GM18505 (cell line): ENCODE measurements around the gene ADAM23.

Source experiments
- ATAC-seq: cut with Tn5 transposase; IDR thresholded peaks from one replicate; pipeline ENCODE4 v1.9.1; 2021; ENCODE audit not compliant: unreplicated experiment
- POLR2A ChIP-seq: IDR thresholded peaks from 4 replicates; pipeline ENCODE4 v1.6.1; 2011; ENCODE audit warnings: borderline replicate concordance; ENCODE audit not compliant: insufficient read depth, insufficient read length; ENCODE audit errors: extremely low read depth

Gene ADAM23

GRCh38 chr2:206457188-206457634 lies 13.9 kb downstream of the ADAM23 start:
- peak; percentile 91 for ATAC-seq
- TF ChIP-seq POLR2A: no peak

- ATAC-seq: no peak
- TF ChIP-seq POLR2A: no peak
Observed at GRCh38 chr2:206462240-206462854, 19.0 kb downstream of the ADAM23 start.

GRCh38 chr2:206463685-206464084 lies 20.4 kb downstream of the ADAM23 start:
- no peak for TF ChIP-seq POLR2A
- no peak for ATAC-seq

- ATAC-seq: no peak
- TF ChIP-seq POLR2A: no peak
Observed at GRCh38 chr2:206464597-206464996, 21.3 kb downstream of the ADAM23 start.

- ATAC-seq: no peak
- no peak for TF ChIP-seq POLR2A
Observed at GRCh38 chr2:206471524-206472062, 28.3 kb downstream of the ADAM23 start.

- ATAC-seq: no peak
- no peak for TF ChIP-seq POLR2A
Observed at GRCh38 chr2:206472094-206472493, 28.8 kb downstream of the ADAM23 start.

- no peak for ATAC-seq
- no peak for TF ChIP-seq POLR2A
Observed at GRCh38 chr2:206474099-206474498, 30.8 kb downstream of the ADAM23 start.

- no peak for TF ChIP-seq POLR2A
Observed at GRCh38 chr2:206477296-206477695, 34.0 kb downstream of the ADAM23 start.

GRCh38 chr2:206478340-206478739 lies 35.0 kb downstream of the ADAM23 start:
- TF ChIP-seq POLR2A: no peak
- no peak for ATAC-seq

More at GRCh38 chr2:206477296-206477695, 34.0 kb downstream of the ADAM23 start:
- ATAC-seq: no peak

- ATAC-seq: no peak
- TF ChIP-seq POLR2A: no peak
Observed at GRCh38 chr2:206480161-206480560, 36.8 kb downstream of the ADAM23 start.

GRCh38 chr2:206480620-206481019 lies 37.3 kb downstream of the ADAM23 start:
- no peak for TF ChIP-seq POLR2A
- no peak for ATAC-seq

- no peak for TF ChIP-seq POLR2A
- no peak for ATAC-seq
Observed at GRCh38 chr2:206481056-206481455, 37.7 kb downstream of the ADAM23 start.

GRCh38 chr2:206482123-206482522 lies 38.8 kb downstream of the ADAM23 start:
- TF ChIP-seq POLR2A: no peak
- ATAC-seq: no peak

- ATAC-seq: no peak
Observed at GRCh38 chr2:206482633-206483032, 39.3 kb downstream of the ADAM23 start.

More at GRCh38 chr2:206482633-206483032, 39.3 kb downstream of the ADAM23 start:
- TF ChIP-seq POLR2A: no peak
